Trophoblast cell (in vitro differentiated cells and primary cell): Measurements from ENCODE around the gene SLC1A7.

Experiments used
- DNase-seq, 2 donors: peaks; one replicate each; pipeline ENCODE4 v3.0.0-alpha.2; 2016
- H2AFZ ChIP-seq: 2 replicates; pipeline ENCODE4 v1.6.1; 2013; ENCODE audit warnings: low read length, moderate library complexity, mild to moderate bottlenecking; ENCODE audit not compliant: insufficient read depth, poor library complexity
- H2AK5ac ChIP-seq: 2 replicates; pipeline ENCODE4 v1.6.1; 2013; ENCODE audit warnings: mild to moderate bottlenecking, low read length
- H2BK120ac ChIP-seq: 2 replicates; pipeline ENCODE4 v1.6.1; 2013; ENCODE audit warnings: low read length, mild to moderate bottlenecking, moderate library complexity; ENCODE audit not compliant: insufficient read depth, poor library complexity
- H2BK12ac ChIP-seq: 2 replicates; pipeline ENCODE4 v1.6.1; 2013; ENCODE audit warnings: mild to moderate bottlenecking, low read length, moderate library complexity
- H2BK5ac ChIP-seq: 2 replicates; pipeline ENCODE4 v1.6.1; 2013; ENCODE audit warnings: low read length, low read depth, moderate library complexity, mild to moderate bottlenecking; ENCODE audit not compliant: poor library complexity
- H3K14ac ChIP-seq: 2 replicates; pipeline ENCODE4 v1.6.1; 2013; ENCODE audit warnings: mild to moderate bottlenecking, low read length
- H3K18ac ChIP-seq: 2 replicates; pipeline ENCODE4 v1.6.1; 2013; ENCODE audit warnings: mild to moderate bottlenecking, low read length
- H3K23ac ChIP-seq: 2 replicates; pipeline ENCODE4 v1.6.1; 2013; ENCODE audit warnings: low read length
- H3K27ac ChIP-seq: 2 replicates; pipeline ENCODE4 v1.5.1; 2013; ENCODE audit warnings: low read depth, mild to moderate bottlenecking, inconsistent platforms, low read length, moderate library complexity
- H3K27me3 ChIP-seq: 2 replicates; pipeline ENCODE4 v1.6.1; 2013; ENCODE audit warnings: inconsistent platforms, mild to moderate bottlenecking, low read length, moderate library complexity; ENCODE audit not compliant: insufficient read depth
- H3K36me3 ChIP-seq, 2 experiments: 1 replicate in 1 of 2; 2 replicates in 1 of 2; pipeline ENCODE4 v1.6.1; 2013; ENCODE audit warnings: low read length in 2 of 2, mild to moderate bottlenecking in 2 of 2, moderate library complexity in 1 of 2; ENCODE audit not compliant: insufficient read depth in 2 of 2, control insufficient read depth in 1 of 2
- H3K4ac ChIP-seq: 2 replicates; pipeline ENCODE4 v1.6.1; 2013; ENCODE audit warnings: low read depth, mild to moderate bottlenecking, low read length, moderate library complexity
- H3K4me1 ChIP-seq, 2 experiments: 1 replicate in 1 of 2; 2 replicates in 1 of 2; pipeline ENCODE4 v1.6.1; 2013; ENCODE audit warnings: low read length in 2 of 2, mild to moderate bottlenecking in 2 of 2, moderate library complexity in 1 of 2; ENCODE audit not compliant: insufficient read depth in 2 of 2, control insufficient read depth in 1 of 2
- H3K4me2 ChIP-seq: 2 replicates; pipeline ENCODE4 v1.6.1; 2013; ENCODE audit warnings: inconsistent platforms, mild to moderate bottlenecking, low read length, moderate library complexity
- H3K4me3 ChIP-seq: 2 replicates; pipeline ENCODE4 v1.5.1; 2013; ENCODE audit warnings: mild to moderate bottlenecking, low read depth, low read length, inconsistent platforms
- H3K79me1 ChIP-seq: one replicate; pipeline ENCODE4 v1.6.1; 2013; ENCODE audit warnings: low read length
- H3K79me2 ChIP-seq: 2 replicates; pipeline ENCODE4 v1.6.1; 2013; ENCODE audit warnings: low read length, mild to moderate bottlenecking; ENCODE audit not compliant: control insufficient read depth, insufficient read depth, poor library complexity
- H3K9ac ChIP-seq: 2 replicates; pipeline ENCODE4 v1.6.1; 2013; ENCODE audit warnings: mild to moderate bottlenecking, low read length
- H3K9me3 ChIP-seq: 2 replicates; pipeline ENCODE4 v1.6.1; 2013; ENCODE audit warnings: low read depth, mild to moderate bottlenecking, control low read depth, inconsistent platforms, low read length; ENCODE audit not compliant: insufficient read depth
- H4K12ac ChIP-seq: 2 replicates; pipeline ENCODE4 v1.6.1; 2013; ENCODE audit warnings: low read depth, mild to moderate bottlenecking, low read length, moderate library complexity
- H4K8ac ChIP-seq: 2 replicates; pipeline ENCODE4 v1.6.1; 2013; ENCODE audit warnings: low read depth, mild to moderate bottlenecking, low read length, moderate library complexity
- H4K91ac ChIP-seq: one replicate; pipeline ENCODE4 v1.6.1; 2013; ENCODE audit warnings: low read depth, mild to moderate bottlenecking, low read length, moderate library complexity
- WGBS: extraction: QIAGEN DNeasy Blood & Tissue Kit; methylation state at CpG from one replicate; pipeline ENCODE4 v1.1.7; 2013; ENCODE audit warnings: missing lambda C conversion rate; ENCODE audit not compliant: insufficient read length, insufficient coverage; ENCODE audit errors: extremely low coverage; 5-methylcytosine and 5-hydroxymethylcytosine counted together

The SLC1A7 gene

DNA sequence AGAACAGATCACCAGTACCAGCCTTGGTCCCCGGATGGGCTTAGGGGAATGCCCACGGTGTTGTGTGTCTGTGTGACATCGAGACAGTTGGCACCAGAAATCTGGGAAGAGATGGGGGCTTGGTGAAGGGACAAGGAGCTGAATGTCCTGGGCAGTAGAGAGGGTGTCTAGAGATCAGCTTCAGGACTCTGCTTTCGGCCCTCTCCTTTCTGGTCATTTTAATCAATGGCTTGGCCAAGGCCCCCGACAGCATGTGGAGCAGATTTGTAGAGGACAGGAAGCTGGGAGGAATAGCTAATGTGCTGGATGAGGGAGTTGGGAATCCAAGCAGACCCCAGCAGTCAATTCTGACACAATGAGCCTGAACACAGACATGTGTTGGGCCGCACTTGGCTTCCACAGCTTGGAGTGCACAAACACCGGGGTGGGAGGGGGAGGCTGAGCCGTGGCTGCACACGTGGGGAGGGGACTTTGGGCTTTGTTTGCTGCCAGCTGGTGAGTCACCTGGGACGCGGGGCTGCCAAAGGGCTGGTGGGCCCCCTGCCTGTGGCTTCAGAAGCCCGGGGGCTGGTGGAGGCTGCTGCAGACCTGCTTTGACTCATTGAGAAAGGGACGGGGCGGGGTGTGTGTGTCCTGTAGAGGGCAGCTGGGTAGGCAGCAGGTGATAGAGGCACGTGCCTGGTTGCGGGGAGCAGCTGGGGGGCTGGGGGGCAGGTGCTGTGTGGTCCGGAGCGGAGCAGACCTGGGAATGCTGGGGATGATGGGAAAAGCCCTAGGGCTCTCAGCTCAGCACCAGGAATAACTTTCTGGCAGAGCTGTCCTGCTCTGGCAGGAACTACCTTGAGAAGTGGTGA lies 20.9 kb downstream of the SLC1A7 start:
- Histone ChIP-seq H3K27me3 (no peaks in the 10 kb centered on the region), H4K91ac (no peak overlapping the region), H3K36me3 (no peaks in the 10 kb centered on the region), H2BK5ac (no peak overlapping the region), H3K14ac (no peak overlapping the region), H3K4me2 (no peak overlapping the region), H3K27ac (no peak overlapping the region), H4K8ac (no peak overlapping the region), H3K79me2 (no peaks in the 10 kb centered on the region), H4K12ac (no peak overlapping the region), H3K79me1 (peaks cover 2% of the 10 kb centered on the region), H3K4ac (no peak overlapping the region), H3K9ac (no peak overlapping the region), H2AK5ac (no peak overlapping the region), H2AFZ (no peak overlapping the region), H3K4me3 (no peak overlapping the region), H3K18ac (no peak overlapping the region), H2BK120ac (no peak overlapping the region), H3K9me3 (no peaks in the 10 kb centered on the region), H3K23ac (no peak overlapping the region), H3K4me1 (peaks cover 12 to 19% of the 10 kb centered on the region in 2 experiments), H2BK12ac (no peak overlapping the region)
- no CpG with 5 or more reads among the region's 18 CpGs for WGBS
- no peak for DNase-seq

DNA sequence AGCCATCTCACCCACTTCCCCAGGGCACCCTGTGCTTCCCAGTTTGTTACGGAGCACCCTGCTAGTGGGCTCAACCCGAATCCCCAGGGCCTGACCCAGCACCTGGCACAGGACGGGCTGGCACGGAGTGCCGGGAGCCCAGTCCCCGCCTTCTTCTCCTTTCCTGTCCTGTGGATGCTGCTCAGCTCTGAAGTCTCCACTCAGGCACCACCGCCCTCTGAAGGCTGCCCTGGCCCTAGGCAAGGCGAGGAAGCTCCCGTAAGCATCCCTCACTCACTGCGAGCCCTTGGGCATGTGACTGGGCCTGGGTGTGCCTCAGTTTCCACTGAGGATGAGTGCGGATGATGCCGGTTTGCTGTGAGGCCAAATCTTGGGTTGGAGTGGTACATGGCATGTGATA lies 21.8 kb downstream of the SLC1A7 start:
- DNase-seq: no peak
- Histone ChIP-seq H3K4me1 (peaks cover 16 to 23% of the 10 kb centered on the region in 2 experiments), H4K12ac (no peak overlapping the region), H2BK5ac (no peak overlapping the region), H3K9ac (no peak overlapping the region), H2BK12ac (no peak overlapping the region), H3K4ac (no peak overlapping the region), H4K8ac (no peak overlapping the region), H4K91ac (no peak overlapping the region), H3K4me2 (no peak overlapping the region), H3K27ac (no peak overlapping the region), H3K79me1 (peaks cover 2% of the 10 kb centered on the region), H3K18ac (no peak overlapping the region), H2BK120ac (no peak overlapping the region), H2AFZ (no peak overlapping the region), H3K9me3 (no peaks in the 10 kb centered on the region), H2AK5ac (peak overlapping the region; percentile 9), H3K14ac (no peak overlapping the region), H3K79me2 (no peaks in the 10 kb centered on the region), H3K36me3 (no peaks in the 10 kb centered on the region), H3K23ac (no peak overlapping the region), H3K27me3 (no peaks in the 10 kb centered on the region), H3K4me3 (no peak overlapping the region)
- no CpG with 5 or more reads among the region's 12 CpGs for WGBS

- Histone ChIP-seq H3K23ac (no peak overlapping the region), H3K14ac (no peak overlapping the region), H3K4me2 (no peak overlapping the region), H3K9ac (no peak overlapping the region), H2AFZ (no peak overlapping the region), H4K8ac (no peak overlapping the region), H3K4ac (no peak overlapping the region), H3K79me2 (no peaks in the 10 kb centered on the region), H3K4me3 (no peak overlapping the region), H2BK120ac (no peak overlapping the region), H3K18ac (no peak overlapping the region), H3K9me3 (peaks cover 5% of the 10 kb centered on the region), H3K36me3 (no peaks in the 10 kb centered on the region), H3K27ac (no peak overlapping the region), H3K4me1 (peaks cover 19 to 26% of the 10 kb centered on the region in 2 experiments), H2BK12ac (no peak overlapping the region), H3K27me3 (no peaks in the 10 kb centered on the region), H4K12ac (no peak overlapping the region), H4K91ac (no peak overlapping the region), H2BK5ac (no peak overlapping the region), H3K79me1 (no peaks in the 10 kb centered on the region), H2AK5ac (no peak overlapping the region)
- no CpG with 5 or more reads among the region's 9 CpGs for WGBS
- DNase-seq: no peak
Observed at GRCh38 chr1:53117836-53118235, 24.6 kb downstream of the SLC1A7 start.

- H3K79me1 ChIP-seq: no peaks in the 10 kb centered on the region
- peaks cover 7% of the 10 kb centered on the region for H3K9me3 ChIP-seq
- H2AFZ ChIP-seq: no peak overlapping the region
- no peak overlapping the region for H3K14ac ChIP-seq
- no peak for DNase-seq
- no peak overlapping the region for H4K91ac ChIP-seq
- WGBS: no CpG with 5 or more reads among the region's 11 CpGs
- no peak overlapping the region for H4K12ac ChIP-seq
- H2AK5ac ChIP-seq: no peak overlapping the region
- H3K79me2 ChIP-seq: no peaks in the 10 kb centered on the region
- H3K9ac ChIP-seq: no peak overlapping the region
- H2BK120ac ChIP-seq: no peak overlapping the region
- peaks cover 12 to 19% of the 10 kb centered on the region in 2 experiments for H3K4me1 ChIP-seq
- H3K4me3 ChIP-seq: no peak overlapping the region
- H3K27me3 ChIP-seq: no peaks in the 10 kb centered on the region
- H3K4me2 ChIP-seq: no peak overlapping the region
- H2BK5ac ChIP-seq: no peak overlapping the region
- no peak overlapping the region for H2BK12ac ChIP-seq
- H3K27ac ChIP-seq: no peak overlapping the region
- H4K8ac ChIP-seq: no peak overlapping the region
- no peak overlapping the region for H3K18ac ChIP-seq
- no peaks in the 10 kb centered on the region for H3K36me3 ChIP-seq
- no peak overlapping the region for H3K4ac ChIP-seq
- H3K23ac ChIP-seq: no peak overlapping the region
Observed at GRCh38 chr1:53116933-53117600, 25.4 kb downstream of the SLC1A7 start.
